HG03066 (cell line): ENCODE results near the gene NAA60.
"Not testable (repeated sequence)": the region's sequence is repeated elsewhere in the genome, so short reads cannot be mapped to it uniquely, and the experiment has no call there.

ENCODE experiments used
- ATAC-seq: cut with Tn5 transposase; IDR thresholded peaks from one replicate; pipeline ENCODE4 v1.9.1; 2021; ENCODE audit warnings: low read depth; ENCODE audit not compliant: unreplicated experiment

Gene NAA60

DNA sequence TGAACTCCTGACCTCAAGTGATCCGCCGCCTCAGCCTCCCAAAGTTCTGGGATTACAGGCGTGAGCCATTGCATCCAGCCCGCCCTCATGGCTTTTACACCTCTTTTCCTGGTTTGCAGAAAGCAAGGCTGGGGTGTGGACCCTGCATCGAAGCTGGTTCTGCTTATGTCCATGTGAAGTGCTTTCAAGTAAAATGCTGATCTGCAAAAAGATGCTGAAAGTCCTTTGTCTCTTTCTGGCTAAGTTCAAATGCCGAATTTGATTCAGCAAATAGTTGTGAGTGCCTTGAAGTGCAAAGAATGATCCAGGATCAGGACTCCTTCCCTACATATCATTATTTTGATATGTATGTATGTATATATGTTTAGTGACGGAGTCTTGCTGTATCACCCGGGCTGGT lies 17.1 kb downstream of the NAA60 start:
- ATAC-seq: no peak

DNA sequence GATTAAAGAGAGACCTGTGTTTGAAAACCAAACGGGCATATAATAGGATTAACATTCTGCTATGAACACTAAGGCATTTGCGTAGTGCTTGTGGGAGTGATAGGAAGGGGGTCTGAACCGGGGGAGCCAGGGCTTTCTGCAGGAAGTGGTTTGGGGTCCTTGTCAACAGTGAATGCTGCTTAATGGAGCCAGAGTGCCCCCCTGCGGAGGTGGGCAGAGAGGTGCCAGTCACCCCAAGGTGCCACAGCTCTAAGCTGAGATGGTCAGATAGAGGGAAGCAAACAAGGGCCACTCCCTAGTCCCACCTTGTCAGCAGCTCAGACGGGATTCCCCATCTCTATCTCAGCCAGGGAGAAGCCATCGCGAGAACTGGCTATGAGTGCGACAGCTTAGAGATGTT lies 17.7 kb downstream of the NAA60 start:
- no peak for ATAC-seq

DNA sequence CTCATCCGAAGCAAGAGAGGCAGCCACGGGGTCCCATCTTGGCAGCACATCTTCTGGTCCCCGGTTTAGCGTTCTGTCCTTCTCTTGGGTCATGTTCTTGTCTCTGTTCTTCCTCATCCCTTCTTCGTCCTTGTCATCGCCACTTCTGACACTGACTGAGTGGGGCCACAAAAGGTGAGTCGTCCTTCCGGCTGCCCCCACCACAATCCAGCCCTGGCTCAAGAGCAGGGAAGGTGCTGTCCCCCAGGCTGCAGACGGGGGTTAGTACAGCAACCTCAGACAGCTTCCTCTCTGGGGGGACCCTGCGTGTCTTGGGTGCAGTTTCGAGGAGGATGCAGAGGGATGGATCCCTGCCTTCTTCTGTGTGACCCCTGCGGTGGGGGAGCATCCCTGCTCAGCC lies 21.8 kb downstream of the NAA60 start:
- ATAC-seq: no peak

DNA sequence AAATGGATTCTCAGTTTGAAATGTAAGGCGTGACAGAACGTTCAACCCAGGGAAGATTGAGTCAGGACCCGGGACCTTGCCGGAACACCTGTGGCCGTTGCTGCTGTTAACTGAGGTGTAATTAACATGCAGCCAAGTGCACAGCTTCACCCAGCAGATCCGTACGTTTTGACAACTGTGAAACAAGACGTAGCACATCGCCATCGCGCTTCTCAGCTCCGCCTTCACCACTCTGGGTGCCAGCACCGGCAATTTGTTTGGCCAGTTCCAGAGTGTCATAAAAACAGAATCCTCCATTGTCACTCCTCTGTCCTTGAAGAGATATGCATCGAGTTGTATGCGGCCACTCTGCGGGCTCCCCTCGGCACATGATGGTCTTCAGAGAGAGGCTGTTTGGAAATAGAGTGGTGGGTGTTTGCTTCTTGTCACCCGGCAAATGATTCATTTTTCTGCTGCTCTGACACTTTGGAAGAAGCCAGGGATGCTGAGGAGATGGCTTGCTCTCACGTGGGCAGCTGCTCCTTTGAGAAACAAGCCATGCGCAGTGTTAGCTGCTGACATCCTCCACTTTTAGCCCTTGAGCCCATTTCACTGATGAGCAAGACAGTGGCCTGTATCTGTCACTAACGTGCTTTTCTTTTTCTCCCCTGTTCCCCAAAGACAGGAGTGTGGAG lies 22.6 kb downstream of the NAA60 start:
- no peak for ATAC-seq

DNA sequence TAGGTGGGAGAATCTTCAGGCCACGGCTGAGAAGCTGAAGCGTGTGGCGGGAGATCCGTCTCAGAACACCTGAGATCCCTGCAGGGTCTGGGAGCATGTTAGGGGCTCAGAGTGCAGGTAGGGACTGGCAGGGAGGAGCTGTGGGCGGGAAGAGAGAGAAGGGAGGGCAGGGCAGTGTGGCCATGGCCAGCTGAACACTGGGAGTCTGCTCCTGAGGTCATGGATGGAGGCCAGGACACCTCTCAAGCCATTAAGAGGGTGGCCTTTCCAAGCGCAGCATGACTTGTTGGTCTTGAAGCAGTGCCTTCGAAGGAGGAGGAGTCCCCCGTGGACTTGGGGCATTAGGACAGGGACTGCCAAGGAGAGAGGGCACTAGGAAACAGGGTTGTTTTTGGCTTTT lies 23.7 kb downstream of the NAA60 start:
- no peak for ATAC-seq

DNA sequence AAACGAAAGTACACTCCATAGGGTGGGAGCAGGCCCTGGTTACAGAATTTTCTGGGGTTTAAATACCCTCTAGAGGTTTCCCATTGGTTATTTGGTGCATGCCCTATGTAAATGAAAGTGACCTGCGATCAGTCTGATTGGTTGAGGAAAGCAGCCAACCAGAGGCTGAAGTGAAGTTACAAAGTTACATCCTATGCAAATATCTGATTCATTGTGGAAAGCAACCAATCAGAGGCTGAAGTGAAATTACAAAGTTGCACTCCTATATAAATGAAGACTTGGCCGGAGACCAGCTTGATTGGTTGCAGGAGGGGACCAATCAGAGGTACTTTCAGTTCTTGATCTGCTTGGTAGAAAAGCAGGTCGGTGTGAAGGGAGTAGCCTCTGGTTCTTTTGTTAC lies 24.4 kb downstream of the NAA60 start:
- no peak for ATAC-seq

DNA sequence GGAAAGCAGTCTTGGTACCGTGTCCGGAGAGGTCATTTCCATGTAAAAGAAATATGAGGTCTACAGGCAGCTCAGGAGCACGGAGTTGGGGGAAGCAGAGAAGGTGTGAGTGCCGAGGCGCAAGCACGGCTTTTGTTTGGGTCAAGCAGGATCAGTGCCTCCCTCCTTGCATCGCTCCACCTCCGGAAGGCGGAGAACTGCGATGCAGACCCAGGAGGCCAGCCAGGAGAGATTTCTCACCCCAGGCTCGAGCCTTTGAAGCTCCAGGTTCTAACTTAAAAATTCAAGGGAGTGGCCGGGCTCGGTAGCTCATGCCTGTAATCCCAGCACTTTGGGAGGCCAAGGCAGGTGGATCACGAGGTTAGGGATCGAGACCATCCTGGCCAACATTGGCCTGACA lies 25.0 kb downstream of the NAA60 start:
- ATAC-seq: no peak

DNA sequence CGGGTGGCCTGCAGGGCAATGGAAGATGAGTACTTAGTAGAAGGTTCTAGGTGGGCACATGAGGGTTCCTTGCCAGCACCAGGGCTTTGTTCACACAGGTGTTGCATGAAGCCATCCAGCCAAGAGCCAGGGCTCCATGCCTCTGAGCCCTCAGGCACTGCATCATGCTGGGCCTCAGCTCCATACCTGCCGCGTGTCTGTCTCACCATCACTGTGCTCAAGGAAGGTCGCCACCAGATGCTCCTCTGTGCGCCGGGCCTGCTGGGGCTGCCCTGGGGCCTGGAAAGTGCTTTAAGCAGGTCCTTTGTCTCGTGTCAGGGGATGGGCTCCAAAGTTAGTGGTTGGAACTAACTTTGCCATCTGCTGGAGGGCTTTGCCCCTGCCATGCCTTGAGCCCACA lies 26.3 kb downstream of the NAA60 start:
- ATAC-seq: no peak

DNA sequence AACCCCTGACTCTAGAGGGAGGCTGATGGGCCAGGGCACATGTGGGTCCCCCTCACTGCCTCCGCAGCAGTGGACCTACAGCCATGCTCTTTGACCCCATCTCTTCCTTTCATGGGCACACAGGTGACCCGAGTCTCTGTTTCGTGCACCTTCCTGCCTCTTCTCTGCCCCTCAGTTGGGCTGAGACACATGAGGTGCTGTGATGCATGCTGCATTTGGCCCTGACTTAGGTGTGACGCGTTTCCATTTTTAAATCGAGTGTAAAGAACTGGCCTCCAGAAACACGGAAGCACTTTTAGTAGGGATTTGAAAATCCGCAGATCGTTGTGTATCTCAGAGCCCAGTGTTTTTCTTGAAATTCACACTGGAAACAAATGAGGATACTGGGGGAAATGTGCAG lies 27.2 kb downstream of the NAA60 start:
- ATAC-seq: no peak

DNA sequence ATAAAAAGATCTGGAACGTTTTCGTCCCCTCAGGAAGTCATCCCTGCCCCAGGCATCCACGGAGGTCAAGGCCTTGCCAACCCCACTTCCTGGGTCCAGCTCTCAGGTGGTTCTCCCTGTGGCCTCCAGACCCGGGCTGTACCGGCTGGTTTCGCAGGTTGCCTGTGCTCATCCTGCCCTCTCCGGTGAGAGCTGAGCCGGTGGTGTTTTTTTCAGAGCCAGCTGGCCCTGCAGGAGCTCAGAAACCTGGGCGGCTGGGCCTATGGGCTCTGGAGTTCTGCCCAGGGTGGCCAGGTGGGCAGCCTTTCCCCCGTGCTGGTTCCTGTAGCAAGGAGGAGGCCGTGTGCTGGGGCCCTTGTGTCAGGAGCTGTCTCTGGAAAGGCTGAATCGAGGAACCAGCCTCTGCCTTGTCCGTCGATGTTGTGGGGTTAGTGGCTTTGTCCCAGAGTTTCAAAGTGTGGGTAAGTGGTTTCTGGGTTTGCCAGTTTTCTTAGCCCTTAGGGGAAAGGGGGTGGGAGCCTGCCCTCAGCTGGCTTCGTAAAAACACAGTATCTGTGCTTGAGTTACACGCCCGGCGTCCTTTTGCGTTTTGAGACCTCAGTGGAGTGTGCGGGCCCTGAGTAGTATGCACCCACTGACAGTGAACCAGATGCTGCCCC lies 28.2 kb downstream of the NAA60 start:
- no peak for ATAC-seq

DNA sequence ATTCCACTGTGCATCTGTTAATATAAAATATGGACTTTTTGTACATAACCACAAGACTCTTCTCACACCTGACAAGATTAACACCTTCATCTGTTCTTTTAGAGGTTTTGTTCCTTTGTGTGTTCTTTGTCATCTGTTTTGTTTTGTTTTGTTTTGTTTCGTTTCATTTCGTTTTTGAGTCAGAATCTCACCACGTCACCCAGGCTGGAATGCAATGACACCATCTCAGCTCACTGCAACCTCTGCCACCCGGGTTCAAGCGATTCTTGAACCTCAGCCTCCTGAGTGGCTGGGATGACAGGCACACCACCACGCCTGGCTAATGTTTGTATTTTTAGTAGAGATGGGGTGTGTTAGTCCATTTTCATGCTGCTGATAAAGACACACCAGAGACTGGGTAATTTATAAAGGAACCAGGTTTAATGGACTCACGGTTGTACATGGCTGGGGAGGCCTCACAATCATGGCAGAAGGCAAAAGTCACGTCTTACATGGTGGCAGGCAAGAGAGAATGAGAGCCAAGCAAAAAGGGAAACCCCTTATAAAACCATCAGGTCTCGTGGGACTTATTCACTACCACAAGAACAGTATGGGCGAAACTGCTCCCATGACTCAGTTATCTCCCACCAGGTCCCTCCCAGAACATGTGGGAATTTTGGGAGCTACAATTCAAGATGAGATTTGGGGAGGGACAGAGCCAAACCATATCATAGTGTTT lies 29.6 kb downstream of the NAA60 start:
- no peak for ATAC-seq

DNA sequence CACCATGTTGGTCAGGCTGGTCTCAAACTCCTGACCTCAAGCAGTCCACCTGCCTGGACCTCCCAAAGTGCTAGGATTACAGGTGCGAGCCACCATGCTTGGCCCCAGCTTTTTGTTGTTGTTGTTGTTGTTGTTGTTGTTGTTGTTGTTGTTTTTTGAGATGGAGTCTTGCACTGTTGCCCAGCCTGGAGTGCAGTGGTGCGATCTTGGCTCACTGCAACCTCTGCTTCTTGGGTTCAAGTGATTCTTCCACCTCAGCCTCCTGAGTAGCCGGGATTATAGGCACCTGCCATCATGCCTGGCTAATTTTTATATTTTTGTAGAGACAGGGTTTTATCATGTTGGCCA lies 30.1 kb downstream of the NAA60 start:
- ATAC-seq: not testable (repeated sequence)

DNA sequence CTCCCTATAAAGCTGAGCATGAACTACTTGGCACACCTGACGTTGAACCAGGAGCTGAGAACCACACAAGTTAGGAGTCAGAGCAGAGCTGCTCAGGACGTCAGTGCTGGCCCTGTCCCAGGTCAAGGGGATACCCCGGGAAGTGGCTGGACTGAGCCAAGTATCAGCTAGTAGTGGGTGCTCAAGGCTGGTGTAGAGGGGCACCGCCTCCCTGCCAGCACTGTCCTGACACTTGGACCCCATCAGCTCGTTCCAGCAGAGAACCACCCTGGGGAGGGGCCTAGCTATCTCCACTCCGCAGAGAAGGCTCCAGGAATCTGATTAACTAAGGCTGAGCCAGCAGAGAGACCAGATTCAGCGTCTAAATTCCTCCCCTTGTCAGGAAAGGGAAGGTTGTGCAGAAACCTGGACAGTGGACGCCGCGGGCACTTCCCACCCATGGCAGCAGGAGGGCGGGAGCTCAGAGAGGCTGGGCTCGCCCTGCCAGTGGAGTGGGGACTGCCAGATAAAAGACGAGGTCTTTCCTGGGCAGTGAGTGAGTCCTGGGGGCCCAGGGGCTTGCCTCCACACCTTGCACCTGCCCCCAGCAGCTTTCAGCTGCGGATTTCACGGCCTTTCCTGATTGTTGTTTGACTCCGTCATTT lies 30.8 kb downstream of the NAA60 start:
- ATAC-seq: no peak

DNA sequence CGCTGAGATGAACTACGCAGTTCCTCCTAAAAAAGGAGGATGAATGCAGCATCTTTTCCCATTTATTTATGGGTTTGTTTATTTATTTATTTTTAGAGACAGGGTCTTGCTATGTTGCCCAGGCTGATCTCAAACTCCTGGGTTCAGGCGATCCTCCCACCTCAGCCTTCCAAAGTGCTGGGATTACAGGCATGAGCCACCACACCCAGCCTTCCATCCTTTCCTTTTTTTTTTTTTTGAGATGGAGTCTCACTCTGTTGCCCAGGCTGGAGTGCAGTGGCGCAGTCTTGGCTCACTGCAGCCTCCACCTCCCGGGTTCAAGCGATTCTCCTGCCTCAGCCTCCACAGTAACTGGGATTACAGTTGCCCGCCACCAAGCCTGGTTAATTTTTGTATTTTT lies 31.4 kb downstream of the NAA60 start:
- ATAC-seq: not testable (repeated sequence)

DNA sequence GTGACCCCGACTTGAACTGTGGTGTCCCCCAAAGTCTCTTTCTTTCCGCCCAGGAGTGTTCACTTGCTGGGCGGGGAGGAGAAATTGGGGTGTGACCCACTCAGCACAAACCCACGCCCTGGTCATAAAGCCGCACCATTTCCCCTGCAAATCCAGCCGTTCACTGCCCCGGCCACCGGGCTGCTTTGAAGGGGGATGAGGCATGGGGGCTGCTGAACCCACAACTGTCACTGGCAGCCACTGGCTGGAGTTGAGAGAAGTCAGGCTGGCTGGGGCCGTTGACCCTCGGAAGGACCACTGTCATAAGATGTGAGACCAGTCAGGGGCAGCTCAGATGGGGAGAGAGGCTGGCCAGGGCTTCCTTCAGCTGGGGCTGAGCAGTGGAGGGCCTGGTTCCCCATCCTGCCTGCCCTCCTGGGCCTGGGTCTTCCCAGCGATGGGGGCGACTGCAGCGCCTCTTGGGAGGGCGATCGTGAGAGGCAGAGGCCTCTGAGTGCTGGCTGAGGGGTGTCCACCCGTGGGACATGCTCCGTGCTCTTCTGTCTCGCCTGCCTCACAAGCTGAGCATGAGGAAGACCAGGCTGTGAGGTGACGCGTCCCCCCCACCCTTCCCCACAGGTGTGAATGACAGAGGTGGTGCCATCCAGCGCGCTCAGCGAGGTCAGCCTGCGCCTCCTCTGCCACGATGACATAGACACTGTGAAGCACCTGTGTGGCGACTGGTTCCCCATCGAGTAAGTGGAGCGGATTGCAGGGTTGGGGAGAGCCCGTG lies 32.3 kb downstream of the NAA60 start:
- ATAC-seq: no peak

DNA sequence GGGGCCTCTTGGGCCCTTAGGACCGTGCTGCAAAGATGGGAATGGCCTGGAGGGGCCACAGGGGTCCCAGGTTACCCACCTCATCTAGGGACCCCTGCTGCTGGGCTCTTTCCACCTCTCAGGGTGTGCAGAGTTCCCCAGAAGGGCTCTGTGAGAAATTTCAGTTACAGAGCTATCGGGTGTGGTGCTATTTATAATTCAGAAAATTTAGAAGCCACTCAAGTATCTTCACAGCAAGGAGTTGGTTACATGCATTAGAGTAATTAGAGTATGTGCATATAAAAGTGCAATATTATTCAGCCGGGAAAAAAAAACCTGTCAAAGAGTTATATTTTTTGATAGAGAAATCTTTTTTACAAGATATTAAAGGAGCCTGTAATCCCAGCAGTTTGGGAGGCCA lies 32.9 kb downstream of the NAA60 start:
- ATAC-seq: no peak

DNA sequence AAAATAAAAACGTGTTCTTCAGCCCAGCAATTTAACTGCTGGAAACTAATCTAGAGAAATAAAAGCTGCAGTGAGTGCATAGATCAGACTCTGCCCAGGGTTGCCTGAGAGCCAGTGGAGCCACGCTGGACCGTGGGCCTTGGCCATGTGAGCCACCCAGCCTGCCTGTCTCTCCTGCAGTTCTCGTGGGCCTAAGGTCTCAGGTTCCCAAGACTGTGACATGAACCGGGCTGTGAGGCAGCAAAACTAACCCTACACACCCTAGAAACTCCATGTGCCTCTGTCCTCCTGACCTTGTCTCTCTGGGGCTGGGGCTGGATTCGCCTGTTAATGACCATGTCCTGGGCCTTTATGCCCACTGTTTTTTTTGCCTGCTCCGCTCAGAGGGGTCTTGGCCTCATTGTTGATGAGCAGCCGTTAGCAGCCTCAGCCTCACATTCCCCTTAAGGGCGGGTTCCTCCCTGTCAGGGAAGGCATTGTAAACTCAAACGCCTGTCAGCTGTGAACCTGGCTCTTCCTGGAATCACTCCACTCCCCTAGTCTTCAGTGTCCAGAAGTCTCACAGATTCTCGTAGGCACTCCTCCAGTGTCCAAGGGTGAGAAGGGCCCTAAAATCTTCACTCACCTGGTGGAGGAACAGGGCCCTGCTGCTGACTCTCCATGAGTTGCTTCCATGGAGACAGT lies 34.9 kb downstream of the NAA60 start:
- no peak for ATAC-seq

DNA sequence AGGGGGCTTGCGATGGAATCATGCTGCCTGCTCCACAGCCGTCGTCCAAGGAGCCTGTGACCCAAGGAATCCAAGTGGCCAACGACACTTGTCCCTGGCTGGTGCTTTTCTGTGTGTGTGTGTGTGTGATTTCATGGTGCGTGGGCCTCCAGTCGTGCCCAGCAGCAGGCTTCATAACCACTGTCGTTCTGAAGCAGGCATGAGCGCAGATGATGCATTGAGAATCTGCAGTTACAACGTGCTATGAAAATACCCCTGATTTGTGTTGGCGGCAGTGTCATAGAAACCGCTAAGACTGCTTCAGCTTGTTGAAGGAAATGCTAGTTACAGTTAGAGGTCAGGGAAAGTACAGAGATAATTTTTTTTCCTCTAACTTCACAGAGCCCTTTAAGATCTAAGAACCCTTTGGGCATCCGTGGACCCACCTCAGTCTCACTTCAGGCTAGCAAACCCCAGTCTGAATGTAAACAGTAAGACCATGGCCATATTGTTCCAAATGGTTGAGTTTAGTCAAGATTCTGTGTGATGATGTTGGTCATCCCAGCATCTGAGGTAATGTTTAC lies 36.3 kb downstream of the NAA60 start:
- ATAC-seq: no peak

DNA sequence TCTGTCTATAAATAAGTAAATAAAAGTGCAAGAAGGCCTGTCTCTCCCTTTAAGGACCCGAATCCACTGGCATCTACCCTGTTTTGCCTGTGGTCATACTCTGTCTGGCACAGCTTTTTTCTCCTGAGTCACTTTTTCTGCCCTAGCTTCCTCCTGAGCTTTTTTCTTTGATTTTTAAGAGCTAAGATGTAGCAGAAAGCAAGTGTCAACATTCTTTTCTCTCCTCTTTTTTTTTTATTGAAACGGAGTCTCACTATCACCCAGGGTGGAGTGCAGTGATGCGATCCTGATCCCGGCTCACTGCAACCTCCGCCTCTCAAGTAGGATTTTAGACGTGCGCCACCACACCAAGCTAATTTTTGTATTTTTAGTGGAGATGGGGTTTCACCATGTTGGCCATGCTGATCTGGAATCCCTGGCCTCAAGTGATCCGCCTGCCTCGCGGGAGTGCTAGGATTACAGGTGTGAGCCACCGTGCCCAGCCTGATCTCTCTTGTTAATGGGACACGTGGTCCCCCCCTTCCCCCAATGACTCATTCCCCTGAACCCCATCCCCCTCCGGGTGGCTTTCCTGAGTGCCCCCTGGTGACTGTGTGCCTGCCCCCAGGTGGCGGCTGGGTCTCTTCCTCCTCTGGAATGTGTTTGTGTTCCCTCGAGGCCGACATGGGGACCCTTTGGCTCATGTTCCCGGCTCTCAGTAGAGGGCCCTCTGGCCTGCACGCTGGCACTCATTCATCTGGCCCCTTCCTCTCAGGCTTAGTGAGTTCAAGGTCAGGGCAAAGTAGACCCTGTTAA lies 37.6 kb downstream of the NAA60 start:
- no peak for ATAC-seq
